ENCODE results near the gene RALGAPB. TPM values are rescaled to one million over a fixed set of nuclear protein-coding genes. Genes with fewer than 3 reads are reported as not detected.

RALGAPB gene
- total and polyA plus RNA-seq, 7 experiments from 2014 or later, result 10.8 to 50.4 (median 40.9) TPM

DNA sequence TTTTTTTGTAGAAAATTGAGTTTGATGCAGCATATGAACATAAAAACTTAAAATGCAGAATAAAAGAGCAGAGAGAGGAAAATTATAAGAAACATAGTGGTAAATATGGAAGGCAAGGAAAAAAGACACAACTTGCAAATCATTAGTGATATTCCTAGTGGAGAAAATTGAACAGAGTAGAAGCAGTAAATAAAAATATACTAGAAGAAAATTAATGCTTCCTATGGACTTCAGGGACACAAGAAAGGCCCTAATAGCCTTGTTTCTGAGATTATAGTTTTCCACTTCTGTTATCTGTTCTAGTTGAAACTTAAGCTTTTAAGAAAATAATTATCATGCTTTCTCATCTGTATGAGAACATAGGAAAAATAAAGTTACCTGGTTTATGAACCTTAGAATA, 82.8 kb downstream of the RALGAPB start:
- Mint-ChIP-seq H3K4me3 (no peak overlapping the region), H3K27me3 (no peaks in the 10 kb centered on the region), H3K36me3 (peaks cover 17 to 42% (median 23%) of the 10 kb centered on the region in 5 donors), H3K27ac (peak overlapping the region in 2 of 9 donors; percentile 8 to 22), H3K9me3 (no peaks in the 10 kb centered on the region), H3K4me1 (peaks cover 0 to 4% (median 0%) of the 10 kb centered on the region in 7 donors)
- ChIA-PET CTCF (interaction anchor here (0.6 kb wide), 1 partner anchor 995 kb away, joined by 4 read pairs; no protein-coding TSS in a partner anchor), POLR2A (interaction anchor here (0.9 kb wide), 1 partner anchor 121 kb away, joined by 3 read pairs; no protein-coding TSS in a partner anchor)
- Histone ChIP-seq H3K9me3 (ENCODE audit: control insufficient read depth in 2 of 3, low read length in 3 of 3) (no peaks in the 10 kb centered on the region), H3K27ac (ENCODE audit: low read depth, low read length) (no peak overlapping the region), H3K27me3 (ENCODE audit: control insufficient read depth in 2 of 2, insufficient read depth in 2 of 2, low read length in 2 of 2) (no peaks in the 10 kb centered on the region), H3K36me3 (ENCODE audit: control insufficient read depth in 2 of 3, insufficient read depth in 3 of 3, low read length in 3 of 3) (peaks cover 11 to 86% (median 49%) of the 10 kb centered on the region in 3 experiments), H3K4me3 (ENCODE audit: low read length) (no peak overlapping the region), H3K4me1 (ENCODE audit: control insufficient read depth in 2 of 2, insufficient read depth in 2 of 2, low read length in 2 of 2) (no peaks in the 10 kb centered on the region)
- no peak for DNase-seq
- ATAC-seq, result no peak
- intact Hi-C loops (cut with micrococcal nuclease), result no loop called here

DNA sequence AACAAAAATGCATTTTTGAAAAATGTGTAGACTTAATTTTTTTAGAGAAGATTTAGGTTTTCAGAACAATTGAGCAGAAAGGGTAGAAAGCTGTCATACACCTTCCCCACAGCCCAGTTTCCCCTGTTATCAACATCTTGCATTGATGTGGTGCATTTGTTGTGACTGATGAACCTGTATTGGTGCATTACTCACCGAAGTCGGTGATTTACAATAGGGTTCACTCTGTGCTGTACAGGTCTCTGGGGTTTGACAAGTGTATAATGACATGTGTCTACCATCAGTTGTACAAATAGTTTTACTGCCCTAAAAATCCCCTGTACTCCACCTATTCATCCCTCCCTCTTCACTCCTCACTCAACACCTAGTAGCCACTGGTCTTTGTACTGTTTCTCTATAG, 84.5 kb downstream of the RALGAPB start:
- ChIA-PET POLR2A (no interaction called here), CTCF (no interaction called here)
- peak overlapping the region in 1 of 9 donors; percentile 33 for H3K27ac Mint-ChIP-seq
- Histone ChIP-seq H3K4me1 (ENCODE audit: control insufficient read depth in 2 of 2, insufficient read depth in 2 of 2, low read length in 2 of 2) (no peaks in the 10 kb centered on the region), H3K27ac (ENCODE audit: low read depth, low read length) (no peak overlapping the region), H3K4me3 (ENCODE audit: low read length) (no peak overlapping the region), H3K9me3 (ENCODE audit: control insufficient read depth in 2 of 3, low read length in 3 of 3) (no peaks in the 10 kb centered on the region), H3K36me3 (ENCODE audit: control insufficient read depth in 2 of 3, insufficient read depth in 3 of 3, low read length in 3 of 3) (peaks cover 11 to 70% (median 41%) of the 10 kb centered on the region in 3 experiments), H3K27me3 (ENCODE audit: control insufficient read depth in 2 of 2, insufficient read depth in 2 of 2, low read length in 2 of 2) (no peaks in the 10 kb centered on the region)
- no peak for DNase-seq
- no peak for ATAC-seq
- H3K36me3 Mint-ChIP-seq, result peaks cover 18 to 38% (median 23%) of the 10 kb centered on the region in 5 donors
- no peak overlapping the region for H3K4me3 Mint-ChIP-seq
- H3K4me1 Mint-ChIP-seq, result peaks cover 0 to 4% (median 0%) of the 10 kb centered on the region in 7 donors
- intact Hi-C loops (cut with micrococcal nuclease), result no loop called here
- H3K27me3 Mint-ChIP-seq, result no peaks in the 10 kb centered on the region
- H3K9me3 Mint-ChIP-seq, result no peaks in the 10 kb centered on the region

DNA sequence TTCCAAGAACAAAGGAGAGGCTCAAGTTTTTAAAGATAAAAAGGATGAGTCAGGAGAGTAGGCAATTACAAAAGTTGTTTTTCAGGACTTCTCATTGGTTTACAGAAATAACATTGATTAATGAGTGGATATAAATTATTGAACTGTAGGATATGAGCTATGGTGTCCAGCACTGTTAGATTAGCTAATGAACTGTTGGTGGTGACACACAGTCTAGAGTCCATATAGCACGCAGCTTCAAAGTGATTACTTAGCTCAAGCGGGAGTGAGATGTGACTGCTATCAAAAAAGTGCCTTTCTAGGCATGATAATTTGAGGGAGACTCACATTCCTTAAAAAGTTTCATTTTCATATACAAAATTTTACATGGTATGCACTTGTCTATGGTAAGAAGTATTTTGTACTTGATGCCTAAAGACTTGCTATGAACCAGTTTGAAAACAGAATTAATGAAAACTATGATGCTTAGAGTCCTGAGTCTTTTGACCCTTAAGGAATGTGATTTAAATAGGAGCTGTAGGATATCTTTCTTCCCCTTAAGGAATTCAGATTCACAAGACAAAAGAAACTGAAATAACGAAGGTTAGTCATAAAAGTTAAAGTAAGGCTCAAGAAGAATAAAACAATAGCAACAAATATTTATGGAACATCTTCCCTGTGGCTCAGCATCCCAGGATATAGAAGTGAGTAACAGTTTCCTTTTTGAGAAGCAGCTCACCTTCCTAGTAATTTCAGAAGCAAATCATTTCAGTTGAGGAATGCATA, 86.1 kb downstream of the RALGAPB start:
- Histone ChIP-seq H3K36me3 (ENCODE audit: control insufficient read depth in 2 of 3, insufficient read depth in 3 of 3, low read length in 3 of 3) (peaks cover 0 to 70% (median 37%) of the 10 kb centered on the region in 3 experiments), H3K27ac (ENCODE audit: low read depth, low read length) (no peak overlapping the region), H3K9me3 (ENCODE audit: control insufficient read depth in 2 of 3, low read length in 3 of 3) (no peaks in the 10 kb centered on the region), H3K27me3 (ENCODE audit: control insufficient read depth in 2 of 2, insufficient read depth in 2 of 2, low read length in 2 of 2) (no peaks in the 10 kb centered on the region), H3K4me1 (ENCODE audit: control insufficient read depth in 2 of 2, insufficient read depth in 2 of 2, low read length in 2 of 2) (no peaks in the 10 kb centered on the region), H3K4me3 (ENCODE audit: low read length) (no peak overlapping the region)
- ATAC-seq (no peak), DNase-seq (no peak)
- ChIA-PET CTCF (no interaction called here), POLR2A (no interaction called here)
- Mint-ChIP-seq H3K27me3 (no peaks in the 10 kb centered on the region), H3K27ac (peak overlapping the region in 1 of 9 donors; percentile 18), H3K9me3 (no peaks in the 10 kb centered on the region), H3K36me3 (peaks cover 19 to 40% (median 23%) of the 10 kb centered on the region in 5 donors), H3K4me3 (no peak overlapping the region), H3K4me1 (peaks cover 0 to 4% (median 0%) of the 10 kb centered on the region in 7 donors)
- intact Hi-C loops (cut with micrococcal nuclease), result no loop called here

DNA sequence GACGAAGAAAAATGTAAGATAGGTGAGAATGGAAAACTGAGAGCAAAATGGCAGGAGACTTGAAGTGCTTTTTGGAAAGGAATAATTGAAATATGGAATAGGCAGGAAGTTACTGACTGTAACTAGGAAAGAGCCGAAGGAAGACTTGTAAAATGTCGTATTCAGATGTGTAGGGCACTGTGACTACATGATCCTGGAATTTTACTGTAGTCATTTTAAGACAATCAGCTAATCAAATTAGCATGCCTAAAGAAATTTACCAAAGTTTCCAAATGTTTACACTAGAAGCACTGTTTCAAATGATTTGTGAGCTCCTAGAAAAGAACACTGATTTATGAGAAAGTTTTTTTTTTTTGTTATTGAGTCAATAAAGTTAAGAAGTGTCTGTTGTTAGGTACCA, 87.1 kb downstream of the RALGAPB start:
- no peaks in the 10 kb centered on the region for H3K27me3 ChIP-seq (ENCODE audit: control insufficient read depth in 2 of 2, insufficient read depth in 2 of 2, low read length in 2 of 2)
- peaks cover 0 to 70% (median 27%) of the 10 kb centered on the region in 3 experiments for H3K36me3 ChIP-seq (ENCODE audit: control insufficient read depth in 2 of 3, insufficient read depth in 3 of 3, low read length in 3 of 3)
- peaks cover 14 to 42% (median 23%) of the 10 kb centered on the region in 5 donors for H3K36me3 Mint-ChIP-seq
- no peak for ATAC-seq
- POLR2A ChIA-PET, result no interaction called here
- H3K9me3 ChIP-seq (ENCODE audit: control insufficient read depth in 2 of 3, low read length in 3 of 3), result no peaks in the 10 kb centered on the region
- no peaks in the 10 kb centered on the region for H3K9me3 Mint-ChIP-seq
- H3K4me1 ChIP-seq (ENCODE audit: control insufficient read depth in 2 of 2, insufficient read depth in 2 of 2, low read length in 2 of 2), result no peaks in the 10 kb centered on the region
- H3K4me3 Mint-ChIP-seq, result no peak overlapping the region
- intact Hi-C loops (cut with micrococcal nuclease), result no loop called here
- peak overlapping the region in 1 of 9 donors; percentile 28 for H3K27ac Mint-ChIP-seq
- peaks cover 0 to 4% (median 0%) of the 10 kb centered on the region in 7 donors for H3K4me1 Mint-ChIP-seq
- CTCF ChIA-PET, result no interaction called here
- H3K27ac ChIP-seq (ENCODE audit: low read depth, low read length), result no peak overlapping the region
- H3K4me3 ChIP-seq (ENCODE audit: low read length), result no peak overlapping the region
- no peak for DNase-seq
- no peaks in the 10 kb centered on the region for H3K27me3 Mint-ChIP-seq

DNA sequence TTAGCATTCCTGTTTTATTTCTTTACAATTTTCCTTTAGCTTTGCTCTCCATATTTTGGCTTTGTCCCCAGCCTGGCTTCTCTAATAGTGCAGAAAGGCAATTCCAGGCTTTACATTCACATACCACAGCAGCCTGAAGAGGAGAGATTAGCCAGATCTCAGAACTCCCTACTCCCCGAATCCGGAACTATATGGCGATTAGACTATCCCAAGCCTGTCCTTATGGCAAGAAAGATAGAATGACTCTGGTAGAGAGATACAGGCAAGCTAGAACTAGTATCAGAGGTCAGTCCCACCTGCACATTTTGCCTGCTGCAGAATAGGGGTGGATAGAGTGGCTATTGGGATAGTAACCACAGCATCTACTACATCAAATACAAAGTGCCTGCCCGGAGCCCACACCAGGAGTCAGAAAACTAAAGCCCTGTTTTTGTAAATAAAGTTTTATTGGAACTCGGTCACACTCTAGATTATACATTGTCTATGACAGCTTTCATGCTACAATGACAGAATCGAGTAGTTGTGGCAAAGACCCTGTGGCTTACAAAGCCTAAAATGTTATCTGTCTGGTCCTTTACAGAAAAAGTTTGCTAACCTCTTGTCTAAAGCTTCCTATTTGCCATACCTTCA, 91.3 kb downstream of the RALGAPB start:
- no peak for ATAC-seq
- Histone ChIP-seq H3K4me3 (ENCODE audit: low read length) (no peak overlapping the region), H3K27me3 (ENCODE audit: control insufficient read depth in 2 of 2, insufficient read depth in 2 of 2, low read length in 2 of 2) (no peaks in the 10 kb centered on the region), H3K4me1 (ENCODE audit: control insufficient read depth in 2 of 2, insufficient read depth in 2 of 2, low read length in 2 of 2) (no peaks in the 10 kb centered on the region), H3K9me3 (ENCODE audit: control insufficient read depth in 2 of 3, low read length in 3 of 3) (no peaks in the 10 kb centered on the region), H3K36me3 (ENCODE audit: control insufficient read depth in 2 of 3, insufficient read depth in 3 of 3, low read length in 3 of 3) (peaks cover 5 to 79% (median 23%) of the 10 kb centered on the region in 3 experiments), H3K27ac (ENCODE audit: low read depth, low read length) (no peak overlapping the region)
- Mint-ChIP-seq H3K36me3 (peaks cover 9 to 44% (median 16%) of the 10 kb centered on the region in 5 donors), H3K27ac (no peak overlapping the region), H3K27me3 (no peaks in the 10 kb centered on the region), H3K4me1 (no peaks in the 10 kb centered on the region), H3K9me3 (no peaks in the 10 kb centered on the region), H3K4me3 (no peak overlapping the region)
- POLR2A ChIA-PET, result no interaction called here
- CTCF ChIA-PET, result no interaction called here
- DNase-seq, result no peak
- intact Hi-C loops (cut with micrococcal nuclease), result no loop called here

DNA sequence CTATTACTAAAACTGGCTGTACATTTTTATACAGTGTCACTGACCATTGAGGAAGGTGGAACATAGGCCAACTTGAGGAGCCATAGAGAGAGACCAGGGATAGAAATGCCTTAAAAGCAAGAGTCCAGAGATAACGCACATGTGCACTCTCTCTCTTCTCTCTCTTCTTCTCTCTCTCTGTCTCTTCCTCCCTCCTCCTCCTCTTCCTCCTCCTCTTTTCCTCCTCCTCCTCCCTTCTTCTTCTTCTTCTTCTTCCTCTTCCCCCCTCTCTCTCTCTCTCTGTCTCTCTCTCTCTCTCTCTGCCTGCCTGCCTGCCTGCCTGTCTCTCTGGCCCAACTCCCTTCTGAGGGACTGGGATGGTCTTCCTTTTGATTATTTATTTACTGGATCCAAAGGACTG, 92.0 kb downstream of the RALGAPB start:
- ATAC-seq (no peak), DNase-seq (no peak)
- H3K27ac ChIP-seq (ENCODE audit: low read depth, low read length), result no peak overlapping the region
- intact Hi-C loops (cut with micrococcal nuclease), result no loop called here
- no peaks in the 10 kb centered on the region for H3K27me3 ChIP-seq (ENCODE audit: control insufficient read depth in 2 of 2, insufficient read depth in 2 of 2, low read length in 2 of 2)
- no peaks in the 10 kb centered on the region for H3K9me3 ChIP-seq (ENCODE audit: control insufficient read depth in 2 of 3, low read length in 3 of 3)
- CTCF ChIA-PET, result no interaction called here
- no peaks in the 10 kb centered on the region for H3K4me1 ChIP-seq (ENCODE audit: control insufficient read depth in 2 of 2, insufficient read depth in 2 of 2, low read length in 2 of 2)
- H3K4me1 Mint-ChIP-seq, result no peaks in the 10 kb centered on the region
- POLR2A ChIA-PET, result no interaction called here
- peaks cover 5 to 37% (median 9%) of the 10 kb centered on the region in 5 donors for H3K36me3 Mint-ChIP-seq
- no peak overlapping the region for H3K4me3 Mint-ChIP-seq
- no peaks in the 10 kb centered on the region for H3K27me3 Mint-ChIP-seq
- no peak overlapping the region for H3K4me3 ChIP-seq (ENCODE audit: low read length)
- peaks cover 5 to 79% (median 16%) of the 10 kb centered on the region in 3 experiments for H3K36me3 ChIP-seq (ENCODE audit: control insufficient read depth in 2 of 3, insufficient read depth in 3 of 3, low read length in 3 of 3)
- H3K27ac Mint-ChIP-seq, result peak overlapping the region in 2 of 9 donors; percentile 24 to 62
- no peaks in the 10 kb centered on the region for H3K9me3 Mint-ChIP-seq

Measured in naive thymus-derived CD4-positive, alpha-beta T cell (primary cell).